GM19328 (cell line): ENCODE measurements around the gene BANP.
"Not testable (repeated sequence)": the region's sequence is repeated elsewhere in the genome, so short reads cannot be mapped to it uniquely, and the experiment has no call there.

Experiments
- ATAC-seq: cut with Tn5 transposase; IDR thresholded peaks from one replicate; pipeline ENCODE4 v1.9.1; 2021; ENCODE audit warnings: mild to moderate bottlenecking, moderate library complexity; ENCODE audit not compliant: unreplicated experiment

The BANP gene

GRCh38 chr16:88077328-88078108, 126.3 kb downstream of the BANP start:
- ATAC-seq: no peak

GRCh38 chr16:88078111-88078775, 127.0 kb downstream of the BANP start:
- ATAC-seq: no peak

GRCh38 chr16:88083582-88083981, 132.3 kb downstream of the BANP start:
- ATAC-seq: no peak

GRCh38 chr16:88084881-88085280, 133.6 kb downstream of the BANP start:
- no peak for ATAC-seq

GRCh38 chr16:88086571-88087516, 135.6 kb downstream of the BANP start:
- no peak for ATAC-seq

- no peak for ATAC-seq
Observed at GRCh38 chr16:88087517-88087877, 136.3 kb downstream of the BANP start.

GRCh38 chr16:88088161-88088581, 136.9 kb downstream of the BANP start:
- ATAC-seq: no peak

GRCh38 chr16:88088611-88089010, 137.4 kb downstream of the BANP start:
- ATAC-seq: not testable (repeated sequence)

GRCh38 chr16:88089071-88089470, 137.8 kb downstream of the BANP start:
- ATAC-seq: not testable (repeated sequence)

GRCh38 chr16:88089632-88090376, 138.6 kb downstream of the BANP start:
- ATAC-seq: not testable (repeated sequence)

- ATAC-seq: not testable (repeated sequence)
Observed at GRCh38 chr16:88090377-88091175, 139.3 kb downstream of the BANP start.

- not testable (repeated sequence) for ATAC-seq
Observed at GRCh38 chr16:88091221-88091971, 140.2 kb downstream of the BANP start.

- not testable (repeated sequence) for ATAC-seq
Observed at GRCh38 chr16:88091972-88092302, 140.7 kb downstream of the BANP start.

- ATAC-seq: not testable (repeated sequence)
Observed at GRCh38 chr16:88092791-88093555, 141.7 kb downstream of the BANP start.

- ATAC-seq: not testable (repeated sequence)
Observed at GRCh38 chr16:88093556-88094252, 142.5 kb downstream of the BANP start.

GRCh38 chr16:88094253-88094575, 143.0 kb downstream of the BANP start:
- ATAC-seq: not testable (repeated sequence)

GRCh38 chr16:88094900-88095299, 143.7 kb downstream of the BANP start:
- not testable (repeated sequence) for ATAC-seq

GRCh38 chr16:88096659-88097058, 145.4 kb downstream of the BANP start:
- ATAC-seq: not testable (repeated sequence)
